Melanocyte of skin (primary cell): ENCODE data around the gene SKAP1. TPM values are rescaled to one million over a fixed set of nuclear protein-coding genes. Genes with fewer than 3 reads are reported as not detected.

Source experiments
- small RNA-seq, 2 donors: library from RNA; depleted of rRNA; stranded (forward); fragments of <200 nt; gene quantifications; one replicate each; pipeline ENCODE3, GENCODE V24; 2012
- total RNA-seq, 2 donors: library from RNA; depleted of rRNA; stranded (reverse); fragments of >200 nt; gene quantifications; 2 replicates each; pipeline ENCODE4 v1.2.3, GENCODE V29; 2012

Gene SKAP1
- not detected for total RNA-seq

DNA sequence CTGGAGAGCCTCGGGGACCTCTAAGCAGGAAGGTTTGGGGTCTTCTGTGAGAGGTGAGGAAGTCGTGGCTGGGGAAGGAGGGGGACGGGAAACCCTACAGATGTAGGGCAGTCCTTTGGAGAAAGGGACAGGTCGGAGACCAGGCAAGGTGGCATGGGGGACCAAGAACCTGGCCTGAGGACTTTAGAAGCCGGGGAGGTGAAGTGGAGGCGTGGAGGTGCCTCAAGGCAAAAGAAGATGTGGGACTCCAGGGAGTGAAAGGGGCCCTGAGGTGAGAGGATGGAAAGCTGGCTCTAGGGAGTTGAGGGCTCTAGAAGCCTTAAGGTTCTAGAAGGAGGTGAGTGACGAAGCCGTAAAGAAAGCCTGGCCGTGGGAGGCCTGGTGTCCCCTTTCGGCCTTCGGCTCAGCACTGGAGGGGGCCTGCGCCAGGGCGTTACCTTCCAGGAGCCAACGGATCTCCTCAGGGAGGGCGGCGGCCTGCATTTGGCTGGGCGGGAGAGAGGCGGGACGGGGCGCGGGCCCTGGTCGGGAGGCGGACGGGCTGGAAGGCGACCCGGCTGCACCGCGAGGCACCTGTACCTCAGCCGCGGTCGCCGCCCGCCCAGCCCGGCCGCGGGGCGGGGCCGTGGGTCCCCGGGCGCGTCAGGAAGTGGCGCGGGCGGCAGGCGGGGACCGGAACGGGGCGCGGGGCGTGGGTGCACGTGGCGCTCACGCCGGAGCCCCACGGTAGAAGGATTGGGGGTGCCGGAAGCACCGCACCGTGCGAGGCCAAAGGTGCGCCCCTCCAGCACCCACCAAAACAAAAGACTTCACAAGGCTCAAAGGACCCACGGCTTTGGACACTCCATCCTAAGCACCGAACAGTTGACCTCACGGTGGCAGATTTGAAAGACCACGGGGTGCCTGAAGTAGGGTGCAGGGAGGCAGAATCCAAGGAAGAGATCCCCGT is at the start of gene SKAP1:
Gene SKAP1, minus strand, starts transcription at position 577 of the 949 bp plus-strand sequence.

DNA sequence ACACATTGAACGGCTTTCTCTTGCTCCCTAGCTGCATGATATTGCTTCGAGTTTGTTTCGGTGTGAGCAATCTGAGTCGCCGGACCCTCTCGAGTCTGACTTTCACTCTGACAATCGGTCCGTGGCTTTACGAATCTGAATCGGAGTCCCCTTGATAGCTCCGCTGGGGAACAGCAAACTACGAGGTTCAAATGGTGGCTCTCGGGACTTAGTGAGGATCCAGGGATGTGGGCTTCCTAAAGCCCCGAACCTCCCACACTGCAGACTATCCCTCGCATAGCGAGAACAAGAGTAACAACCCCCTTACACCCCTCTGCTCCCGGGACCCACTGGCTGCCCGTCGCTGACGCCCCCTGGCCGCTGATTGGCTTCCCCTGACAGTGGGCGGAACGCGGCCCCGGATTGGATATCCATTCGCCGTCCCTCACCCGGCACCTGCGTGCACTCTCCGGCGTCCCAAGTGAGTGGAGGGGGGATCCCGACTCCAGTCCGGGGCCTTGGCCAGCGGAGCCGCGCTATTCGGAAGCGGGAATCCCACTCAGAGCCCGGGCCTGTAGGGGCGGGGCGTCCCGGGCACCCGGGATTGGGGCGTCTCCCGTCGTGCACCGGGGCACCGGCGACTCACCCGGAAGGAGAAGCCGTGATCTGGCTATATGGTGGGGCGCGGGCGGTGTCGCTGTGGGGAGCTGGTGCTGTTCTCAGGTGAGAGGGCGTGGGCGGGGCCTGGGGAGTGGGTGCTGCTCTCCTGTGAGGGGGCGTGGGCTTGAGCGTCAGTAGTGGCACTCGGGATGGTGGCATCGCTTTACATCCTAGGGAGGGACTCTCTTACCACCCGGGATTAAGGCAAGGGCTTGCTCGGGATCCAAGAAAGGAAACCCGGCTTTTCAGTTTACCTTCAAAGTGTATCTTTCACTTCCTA is 322.6 kb downstream of the SKAP1 start, which contains the start of gene SNX11:
Gene SNX11, plus strand, starts transcription at position 630 of the 919 bp plus-strand sequence. CDS start 4,278 bp downstream, outside the sequence.

DNA sequence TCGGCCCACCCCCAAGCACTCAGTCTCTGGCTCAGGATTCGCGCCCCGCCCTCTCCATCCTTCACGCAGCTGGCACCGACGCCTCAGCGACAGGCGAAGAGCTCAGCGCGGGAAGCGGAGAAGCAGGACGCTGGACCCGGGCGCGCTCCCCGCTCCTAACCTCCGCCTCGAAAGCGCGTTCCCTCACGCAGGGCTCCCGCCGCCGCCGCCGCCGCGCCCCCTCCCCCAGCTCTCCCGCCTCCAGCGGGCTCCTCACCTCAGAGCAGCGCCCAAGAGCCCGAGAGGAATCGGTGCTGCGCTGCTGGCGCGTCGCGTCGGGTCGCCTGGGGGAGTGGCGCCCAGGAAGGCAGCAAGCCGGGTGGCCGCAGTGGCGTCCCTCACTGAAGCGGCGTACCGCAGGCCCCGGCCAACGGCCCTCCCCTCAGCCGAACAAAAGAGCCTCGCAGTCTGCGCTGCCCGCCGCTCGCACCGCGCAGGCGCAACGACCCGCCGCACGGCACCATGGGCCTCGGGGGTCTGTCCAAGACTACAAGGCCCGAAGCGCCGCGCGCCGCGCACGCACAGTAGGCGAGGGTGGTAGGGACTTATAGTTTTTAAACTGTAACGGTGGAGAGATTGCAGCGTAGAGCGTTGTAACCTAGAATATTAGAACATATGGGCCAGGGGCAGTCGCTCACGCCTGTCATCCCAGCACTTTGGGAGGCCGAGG is 328.8 kb downstream of the SKAP1 start, which contains the start of gene CBX1:
Gene CBX1, minus strand, starts transcription at position 467 of the 709 bp plus-strand sequence. CDS start 24,474 bp downstream, outside the sequence.

Small RNA genes within 50 kb of the gene (small RNA-seq; reads per million reads assigned to genes)
- 0 reads per million in 2 donors for gene MIR1203
- gene RF00012: 0 to 0.09 reads per million in 2 donors
- gene RF00019: 0 reads per million in 2 donors
- gene RNU6-1152P: 0 reads per million in 2 donors
- gene RNU6-1201P: 0.04 to 0.12 reads per million in 2 donors

Other genes starting within 250 kb of the SKAP1 start
- not detected for gene HOXB1, start 100.8 kb upstream of the SKAP1 start, total RNA-seq
- 1 to 10 TPM in 1 of 2 donors, not detected in 1; 5.0 TPM for gene HOXB2, start 114.9 kb upstream of the SKAP1 start, total RNA-seq
- 1 to 10 TPM in 1 of 2 donors, not detected in 1; 2.0 TPM for gene HOXB4, start 148.1 kb upstream of the SKAP1 start, total RNA-seq
- gene HOXB3, start 160.0 kb upstream of the SKAP1 start, total RNA-seq: 1 to 10 TPM in 1 of 2 donors, not detected in 1; 2.3 TPM
- gene HOXB5, start 163.6 kb upstream of the SKAP1 start, total RNA-seq: not detected
- 1 to 10 TPM in 1 of 2 donors, not detected in 1; 7.0 TPM for gene HOXB6, start 174.8 kb upstream of the SKAP1 start, total RNA-seq
- 10 to 100 TPM in 1 of 2 donors, not detected in 1; 10.7 TPM for gene HOXB7, start 180.8 kb upstream of the SKAP1 start, total RNA-seq
- gene HOXB8, start 185.1 kb upstream of the SKAP1 start, total RNA-seq: under 1 TPM in 1 of 2 donors, not detected in 1; 0.33 TPM
- under 1 TPM in 1 of 2 donors, not detected in 1; under 0.01 TPM for gene HOXB9, start 196.1 kb upstream of the SKAP1 start, total RNA-seq